ENCODE data around the gene FNBP1. TPM values are rescaled to one million over a fixed set of nuclear protein-coding genes. Genes with fewer than 3 reads are reported as not detected.
A peak's percentile ranks its signal among the peaks of the same experiment; 100 is the strongest.

FNBP1 gene
- total and polyA plus RNA-seq, 4 donors = 16.0 to 94.3 (median 29.5) TPM

DNA sequence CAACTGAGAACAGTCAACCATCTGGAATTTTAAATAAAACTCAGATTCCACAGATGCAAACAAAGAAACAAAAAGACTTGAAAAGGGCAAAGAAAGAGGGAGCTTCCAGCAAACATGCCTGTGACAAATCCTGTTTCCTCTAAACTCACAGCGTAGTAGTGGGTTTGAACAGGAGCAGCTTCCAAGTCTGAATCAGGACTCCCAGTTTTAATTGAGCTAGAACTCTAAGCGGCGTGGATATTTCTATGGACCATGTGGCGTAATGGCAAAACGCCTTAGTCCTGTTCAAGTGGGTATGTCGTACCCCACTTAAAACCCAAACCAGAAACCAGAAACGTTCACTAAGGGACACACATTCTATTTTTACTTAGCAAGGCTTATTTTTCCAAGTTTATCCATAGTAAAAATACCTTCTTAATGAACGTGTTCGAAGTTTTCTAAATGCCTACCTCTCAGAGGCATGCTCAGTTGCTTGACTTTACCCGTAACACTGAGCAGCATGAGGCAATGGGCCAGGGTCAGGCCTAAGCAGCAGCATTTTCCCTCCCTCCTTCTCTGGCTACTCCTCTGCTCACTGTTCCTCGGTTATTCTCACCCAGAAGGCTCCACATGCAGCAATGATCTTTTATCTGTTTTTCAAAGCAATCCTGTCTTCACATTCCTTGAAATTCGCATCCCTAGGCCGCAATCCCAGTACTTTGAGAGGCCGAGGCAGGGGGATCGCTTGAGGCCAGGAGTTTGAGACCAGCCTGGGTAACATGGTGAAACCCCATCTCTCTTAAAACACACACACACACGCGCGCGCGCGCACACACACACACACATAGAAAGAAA is 77.9 kb downstream of the FNBP1 start:
- ATAC-seq (ENCODE audit: insufficient read depth, low FRiP score) (no peak), DNase-seq (peak in 2 of 3 donors; percentile 18 to 36)
- Histone ChIP-seq H3K4me1 (ENCODE audit: control insufficient read depth in 5 of 5, insufficient read depth in 5 of 5, low read length in 5 of 5) (peaks cover 0 to 14% (median 13%) of the 10 kb centered on the region in 5 donors), H3K27ac (ENCODE audit: low read depth in 1 of 2, low read length in 1 of 2) (peak overlapping the region; percentile 63 to 71), H3K36me3 (ENCODE audit: control insufficient read depth in 4 of 4, insufficient read depth in 4 of 4, low read length in 4 of 4) (no peaks in the 10 kb centered on the region), H3K9ac (ENCODE audit: insufficient read depth in 1 of 2, low read length in 2 of 2) (peak overlapping the region in 1 of 2 donors; percentile 42), H3K9me3 (ENCODE audit: control insufficient read depth in 4 of 4, insufficient read depth in 3 of 4, low read length in 3 of 4) (no peaks in the 10 kb centered on the region), H3K4me3 (no peak overlapping the region), H3K27me3 (ENCODE audit: control insufficient read depth in 3 of 3, insufficient read depth in 3 of 3, low read length in 2 of 3) (no peaks in the 10 kb centered on the region)
- TF ChIP-seq, protein P1, sequence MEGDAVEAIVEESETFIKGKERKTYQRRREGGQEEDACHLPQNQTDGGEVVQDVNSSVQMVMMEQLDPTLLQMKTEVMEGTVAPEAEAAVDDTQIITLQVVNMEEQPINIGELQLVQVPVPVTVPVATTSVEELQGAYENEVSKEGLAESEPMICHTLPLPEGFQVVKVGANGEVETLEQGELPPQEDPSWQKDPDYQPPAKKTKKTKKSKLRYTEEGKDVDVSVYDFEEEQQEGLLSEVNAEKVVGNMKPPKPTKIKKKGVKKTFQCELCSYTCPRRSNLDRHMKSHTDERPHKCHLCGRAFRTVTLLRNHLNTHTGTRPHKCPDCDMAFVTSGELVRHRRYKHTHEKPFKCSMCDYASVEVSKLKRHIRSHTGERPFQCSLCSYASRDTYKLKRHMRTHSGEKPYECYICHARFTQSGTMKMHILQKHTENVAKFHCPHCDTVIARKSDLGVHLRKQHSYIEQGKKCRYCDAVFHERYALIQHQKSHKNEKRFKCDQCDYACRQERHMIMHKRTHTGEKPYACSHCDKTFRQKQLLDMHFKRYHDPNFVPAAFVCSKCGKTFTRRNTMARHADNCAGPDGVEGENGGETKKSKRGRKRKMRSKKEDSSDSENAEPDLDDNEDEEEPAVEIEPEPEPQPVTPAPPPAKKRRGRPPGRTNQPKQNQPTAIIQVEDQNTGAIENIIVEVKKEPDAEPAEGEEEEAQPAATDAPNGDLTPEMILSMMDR (IDR thresholded peaks at IDR 0.05; ENCODE audit: control extremely low read depth, extremely low read depth) = no peak
- WGBS, 2 donors = 76 to 85% methylated on average over 21 of the region's 21 CpGs

GRCh38 chr9:129962889-129963703 is 79.9 kb downstream of the FNBP1 start:
- H3K9me3 ChIP-seq (ENCODE audit: control insufficient read depth in 4 of 4, insufficient read depth in 3 of 4, low read length in 3 of 4) = no peaks in the 10 kb centered on the region
- H3K4me3 ChIP-seq = peak overlapping the region; percentile 5
- H3K27ac ChIP-seq (ENCODE audit: low read depth in 1 of 2, low read length in 1 of 2) = peak overlapping the region; percentile 80 to 90
- peak overlapping the region; percentile 14 to 96 for H3K9ac ChIP-seq (ENCODE audit: insufficient read depth in 1 of 2, low read length in 2 of 2)
- H3K36me3 ChIP-seq (ENCODE audit: control insufficient read depth in 4 of 4, insufficient read depth in 4 of 4, low read length in 4 of 4) = peaks cover 0 to 1% (median 0%) of the 10 kb centered on the region in 4 donors
- peak; percentile 52 to 79 (median 72) for DNase-seq
- H3K27me3 ChIP-seq (ENCODE audit: control insufficient read depth in 3 of 3, insufficient read depth in 3 of 3, low read length in 2 of 3) = no peaks in the 10 kb centered on the region
- peaks cover 0 to 14% (median 13%) of the 10 kb centered on the region in 5 donors for H3K4me1 ChIP-seq (ENCODE audit: control insufficient read depth in 5 of 5, insufficient read depth in 5 of 5, low read length in 5 of 5)
- ATAC-seq (ENCODE audit: insufficient read depth, low FRiP score) = no peak
- TF ChIP-seq, protein P1 (IDR thresholded peaks at IDR 0.05; ENCODE audit: control extremely low read depth, extremely low read depth) = no peak
- 15 to 23% methylated on average over 14 of the region's 14 CpGs for WGBS, 2 donors

GRCh38 chr9:129962451-129962864 is 80.5 kb downstream of the FNBP1 start:
- Histone ChIP-seq H3K4me1 (ENCODE audit: control insufficient read depth in 5 of 5, insufficient read depth in 5 of 5, low read length in 5 of 5) (peaks cover 0 to 14% (median 13%) of the 10 kb centered on the region in 5 donors), H3K9me3 (ENCODE audit: control insufficient read depth in 4 of 4, insufficient read depth in 3 of 4, low read length in 3 of 4) (no peaks in the 10 kb centered on the region), H3K27me3 (ENCODE audit: control insufficient read depth in 3 of 3, insufficient read depth in 3 of 3, low read length in 2 of 3) (no peaks in the 10 kb centered on the region), H3K36me3 (ENCODE audit: control insufficient read depth in 4 of 4, insufficient read depth in 4 of 4, low read length in 4 of 4) (peaks cover 0 to 3% (median 0%) of the 10 kb centered on the region in 4 donors), H3K27ac (ENCODE audit: low read depth in 1 of 2, low read length in 1 of 2) (peak overlapping the region; percentile 80 to 90), H3K9ac (ENCODE audit: insufficient read depth in 1 of 2, low read length in 2 of 2) (peak overlapping the region; percentile 14 to 96), H3K4me3 (peak overlapping the region; percentile 5)
- TF ChIP-seq, protein P1 (IDR thresholded peaks at IDR 0.05; ENCODE audit: control extremely low read depth, extremely low read depth) = no peak
- WGBS, 2 donors = 45 to 63% methylated on average over 9 of the region's 9 CpGs
- ATAC-seq (ENCODE audit: insufficient read depth, low FRiP score) = no peak
- DNase-seq = peak in 1 of 3 donors; percentile 29
